HepG2 (cell line): ENCODE data around the gene C1QTNF5. TPM values are rescaled to one million over a fixed set of nuclear protein-coding genes. Genes with fewer than 3 reads are reported as not detected.

Source experiments
- ATAC-seq: fragments of 200-7000 bp; cut with Tn5 transposase; 3 replicates; pipeline ENCODE4 v1.9.1; 2020; ENCODE audit warnings: mild to moderate bottlenecking, moderate library complexity
- BruUV-seq: library from RNA; stranded (reverse); fragments of 400-500 nt; replicated peaks from 2 replicates; lab custom pipeline; 2021; lab: Mats Ljungman, UMichigan
- CTCF ChIA-PET: fragments of 300-600 bp; formaldehyde crosslinking; extraction: SDS; loops from one replicate; lab custom pipeline; 2021; ENCODE audit warnings: low total read pairs, inconsistent platforms, low intra/inter-chr PET ratio; lab: Yijun Ruan, JAX
- POLR2A ChIA-PET: fragments of 350-600 bp; sonication (Branson Sonifier 250); formaldehyde crosslinking; loops from one replicate; lab custom pipeline; 2020; ENCODE audit warnings: antibody characterized with exemption, inconsistent platforms; lab: Yijun Ruan, JAX
- DNase-seq: peaks from one replicate; pipeline ENCODE4 v3.0.0-alpha.2; 2015; ENCODE audit warnings: low spot score
- FAIRE-seq: peaks from 3 replicates; lab custom pipeline; 2011; peaks lifted over from hg19 to GRCh38; lab: Jason Lieb, UNC
- H2AFZ ChIP-seq: one replicate; pipeline ENCODE4 v1.6.1; 2011; ENCODE audit warnings: low read length, inconsistent platforms
- H3K27ac ChIP-seq: fragments of 300-600 bp; 3 replicates; pipeline ENCODE4 v1.8.0; 2011; ENCODE audit warnings: mixed run types, mild to moderate bottlenecking, mixed read lengths, low read length, inconsistent platforms; ENCODE audit not compliant: insufficient read depth; ENCODE audit errors: extremely low read length
- H3K27me3 ChIP-seq, 2 experiments: fragments of 200-600 bp in 1 of 2; 2 replicates in 1 of 2; 3 replicates in 1 of 2; pipeline versions ENCODE4 v1.6.0 to v1.8.0; 2011; ENCODE audit warnings: low read length in 2 of 2, mild to moderate bottlenecking in 2 of 2, moderate library complexity in 2 of 2, inconsistent platforms in 1 of 2; ENCODE audit not compliant: insufficient read depth in 2 of 2, control insufficient read depth in 1 of 2
- H3K36me3 ChIP-seq, 2 experiments: fragments of 200-600 bp in 1 of 2; replicated peaks in 1 of 2; 2 replicates in 1 of 2; 3 replicates in 1 of 2; pipeline versions ENCODE4 v1.5.1 to v1.8.0; 2011; ENCODE audit warnings: low read length in 2 of 2, inconsistent platforms in 1 of 2; ENCODE audit not compliant: insufficient read depth in 2 of 2, control insufficient read depth in 1 of 2
- H3K4me1 ChIP-seq: 2 replicates; pipeline ENCODE4 v1.5.1; 2012; ENCODE audit warnings: low read length, inconsistent platforms; ENCODE audit not compliant: insufficient read depth
- H3K4me2 ChIP-seq: 2 replicates; pipeline ENCODE4 v1.6.0; 2011; ENCODE audit warnings: low read depth, low read length, inconsistent platforms
- H3K4me3 ChIP-seq, 3 experiments: fragments of 200-600 bp in 1 of 3; sonication (generic), shearing (Covaris generic) in 1 of 3; replicated peaks in 1 of 3; 2 replicates each; pipeline ENCODE4 v1.5.1; 2011 to 2016; ENCODE audit warnings: low read length in 3 of 3, inconsistent platforms in 2 of 3, low read depth in 2 of 3, mild to moderate bottlenecking in 2 of 3, control low read depth in 1 of 3, mixed read lengths in 1 of 3; ENCODE audit not compliant: insufficient read depth in 1 of 3
- H3K79me2 ChIP-seq: one replicate; pipeline ENCODE4 v1.6.1; 2011; ENCODE audit warnings: low read length, inconsistent platforms; ENCODE audit not compliant: insufficient read depth
- H3K9ac ChIP-seq: 2 replicates; pipeline ENCODE4 v1.6.0; 2011; ENCODE audit warnings: mild to moderate bottlenecking, low read depth, low read length, inconsistent platforms; ENCODE audit not compliant: insufficient read depth
- H3K9me3 ChIP-seq: 2 replicates; pipeline ENCODE4 v1.5.1; 2012; ENCODE audit warnings: mild to moderate bottlenecking, low read length
- H4K20me1 ChIP-seq: 2 replicates; pipeline ENCODE4 v1.6.0; 2011; ENCODE audit warnings: inconsistent platforms, mild to moderate bottlenecking, low read length, moderate library complexity; ENCODE audit not compliant: insufficient read depth
- ARID5B ChIP-seq: IDR thresholded peaks from 2 replicates; pipeline ENCODE4 v1.4.0; 2020; ENCODE audit warnings: mild to moderate bottlenecking, missing genetic modification reagents
- HOXA3 ChIP-seq: sonication (generic); formaldehyde crosslinking; IDR thresholded peaks from 2 replicates; pipeline ENCODE4 v1.5.0; 2020; ENCODE audit warnings: missing genetic modification reagents
- JARID2 ChIP-seq: sonication (generic); formaldehyde crosslinking; IDR thresholded peaks from 2 replicates; pipeline ENCODE4 v1.8.1; 2023; ENCODE audit warnings: missing genetic modification reagents, inconsistent platforms; ENCODE audit not compliant: insufficient replicate concordance
- NFRKB ChIP-seq: fragments of 450-650 bp; IDR thresholded peaks from 2 replicates; pipeline ENCODE4 v1.6.1; 2017
- NPAS2 ChIP-seq: sonication (generic); formaldehyde crosslinking; IDR thresholded peaks from 2 replicates; pipeline ENCODE4 v1.8.0; 2022; ENCODE audit warnings: mild to moderate bottlenecking, missing genetic modification reagents, borderline replicate concordance
- PAX8 ChIP-seq: sonication (generic); formaldehyde crosslinking; IDR thresholded peaks from 2 replicates; pipeline ENCODE4 v1.8.0; 2022; ENCODE audit warnings: mild to moderate bottlenecking, missing genetic modification reagents, borderline replicate concordance
- PHF8 ChIP-seq: sonication (generic); formaldehyde crosslinking; IDR thresholded peaks from 2 replicates; pipeline ENCODE4 v1.5.0; 2020; ENCODE audit warnings: missing genetic modification reagents
- RCOR2 ChIP-seq: IDR thresholded peaks from 2 replicates; pipeline ENCODE4 v1.6.1; 2016; ENCODE audit warnings: missing biosample characterization, missing genetic modification reagents
- SNRNP70 ChIP-seq: fragments of 200-400 bp; formaldehyde crosslinking; IDR thresholded peaks from 2 replicates; pipeline ENCODE4 v1.6.1; 2017; ENCODE audit warnings: mild to moderate bottlenecking, low read depth, low read length, moderate library complexity
- SOX5 ChIP-seq: IDR thresholded peaks from 2 replicates; pipeline ENCODE4 v1.6.1; 2016; ENCODE audit warnings: borderline replicate concordance
- TBL1XR1 ChIP-seq: fragments of 150-350 bp; IDR thresholded peaks from 2 replicates; pipeline ENCODE4 v1.6.1; 2014; ENCODE audit warnings: borderline replicate concordance, low read length; ENCODE audit not compliant: partially characterized antibody
- TEAD2 ChIP-seq: sonication (generic); formaldehyde crosslinking; IDR thresholded peaks from 2 replicates; pipeline ENCODE4 v1.9.0; 2021; ENCODE audit warnings: missing genetic modification reagents
- ZFP36L1 ChIP-seq: sonication (generic); formaldehyde crosslinking; IDR thresholded peaks from 2 replicates; pipeline ENCODE4 v1.8.0; 2022; ENCODE audit warnings: mild to moderate bottlenecking, missing genetic modification reagents, moderate library complexity
- ZNF143 ChIP-seq: sonication (generic); formaldehyde crosslinking; IDR thresholded peaks from 2 replicates; pipeline ENCODE4 v1.4.0; 2020; ENCODE audit warnings: missing genetic modification reagents
- ZNF160 ChIP-seq: sonication (generic); formaldehyde crosslinking; IDR thresholded peaks from 2 replicates; pipeline ENCODE4 v1.8.0; 2022; ENCODE audit warnings: mild to moderate bottlenecking, inconsistent platforms, missing genetic modification reagents
- ZNF331 ChIP-seq: sonication (generic); formaldehyde crosslinking; IDR thresholded peaks from 2 replicates; pipeline ENCODE4 v1.4.0; 2020; ENCODE audit warnings: missing genetic modification reagents
- ZNF773 ChIP-seq: sonication (generic); formaldehyde crosslinking; IDR thresholded peaks from 2 replicates; pipeline ENCODE4 v1.4.0; 2020; ENCODE audit warnings: missing genetic modification reagents, borderline replicate concordance
- WGBS: methylation state at CpG from one replicate; pipeline ENCODE4 v1.1.6; 2017; ENCODE audit warnings: low lambda C conversion rate; 5-methylcytosine and 5-hydroxymethylcytosine counted together
- in situ Hi-C: cut with HindIII; loops from 2 replicates; pipeline ENCODE4 v1.10.0; 2017; ENCODE audit warnings: low pct_unique_long_range_greater_than_20kb; ENCODE audit not compliant: extremely low pct_ligation_motif_present
- intact Hi-C: fragments of 100-400 bp; cut with micrococcal nuclease; formaldehyde crosslinking; loops from one replicate; pipeline ENCODE4 v1.10.0; 2022; ENCODE audit not compliant: unreplicated experiment
- polyA plus RNA-seq, 8 experiments: library from polyadenylated mRNA; depleted of rRNA in 3 of 8; stranded (reverse) in 7 of 8; unstranded in 1 of 8; fragments of >200 nt; fragmentation: Illumina TruSeq in 4 of 8; extraction: Trizol in 4 of 8; gene quantifications; 2 replicates each; pipeline versions ENCODE4 v1.2.1 to v1.2.3, GENCODE V29; 2011 to 2016; ENCODE audit warnings: low read depth in 4 of 8, missing spikeins in 1 of 8, mixed read lengths in 1 of 8; ENCODE audit not compliant: insufficient read depth in 1 of 8
- total RNA-seq, 5 experiments: library from RNA; depleted of rRNA; stranded (reverse); fragments of >200 nt; fragmentation: Illumina TruSeq; extraction: Trizol; gene quantifications; 2 replicates each; pipeline ENCODE4 v1.2.3, GENCODE V29; 2016; ENCODE audit warnings: low read depth in 1 of 5

The C1QTNF5 gene
- total and polyA plus RNA-seq, 2 of the 13 experiments (the other 11 are each of a cell fraction or from before 2014, with no cell fraction given), result 0.86 to 1.2 TPM

GRCh38 chr11:119330237-119330636, 10.4 kb downstream of the C1QTNF5 start:
- intact Hi-C loops, result loop anchor here (5.0 kb wide), 1 partner anchor 142 kb away; no protein-coding TSS in a partner anchor

More at GRCh38 chr11:119330237-119330636, 10.4 kb downstream of the C1QTNF5 start:
- Histone ChIP-seq H3K4me3 (no peak overlapping the region), H4K20me1 (no peaks in the 10 kb centered on the region), H3K9me3 (no peaks in the 10 kb centered on the region), H3K36me3 (no peaks in the 10 kb centered on the region), H3K27ac (no peak overlapping the region), H3K79me2 (peaks cover 7% of the 10 kb centered on the region), H3K4me1 (peaks cover 18% of the 10 kb centered on the region), H3K9ac (no peak overlapping the region), H2AFZ (no peak overlapping the region), H3K27me3 (no peaks in the 10 kb centered on the region; a peak in 1 of 5 replicates), H3K4me2 (no peak overlapping the region)
- ATAC-seq (no peak), FAIRE-seq (no peak), DNase-seq (no peak)
- in situ Hi-C loops, result loop anchor here (10.0 kb wide), 1 partner anchor 145 kb away; no protein-coding TSS in a partner anchor
- BruUV-seq, result no TSS peak
- POLR2A ChIA-PET, result no interaction called here
- CTCF ChIA-PET, result no interaction called here
- WGBS, result 5% methylated on average over 1 of the region's 1 CpG
- TF ChIP-seq ZFP36L1 (CRISPR knock-in tag), result no peak
- TF ChIP-seq JARID2 (CRISPR knock-in tag), result no peak
- TF ChIP-seq PAX8 (CRISPR knock-in tag), result no peak
- TF ChIP-seq SNRNP70, result no peak
- no peak for TF ChIP-seq ZNF331 (CRISPR knock-in tag)
- TF ChIP-seq NPAS2, result no peak
- TF ChIP-seq ZNF773 (CRISPR knock-in tag), result no peak
- no peak for TF ChIP-seq ZNF143 (CRISPR knock-in tag)
- no peak for TF ChIP-seq SOX5 (CRISPR knock-in tag)
- no peak for TF ChIP-seq HOXA3
- TF ChIP-seq TBL1XR1, result no peak
- TF ChIP-seq RCOR2 (CRISPR knock-in tag), result no peak
- no peak for TF ChIP-seq ZNF160
- TF ChIP-seq NFRKB, result no peak
- no peak for TF ChIP-seq TEAD2 (CRISPR knock-in tag)
- no peak for TF ChIP-seq PHF8 (CRISPR knock-in tag)
- no peak for TF ChIP-seq ARID5B (CRISPR knock-in tag)
